Measurements from ENCODE around the gene GNG8. TPM values are rescaled to one million over a fixed set of nuclear protein-coding genes. Genes with fewer than 3 reads are reported as not detected.

Gene GNG8
- polyA plus RNA-seq, 1 donor from 2014 or later = not detected

DNA sequence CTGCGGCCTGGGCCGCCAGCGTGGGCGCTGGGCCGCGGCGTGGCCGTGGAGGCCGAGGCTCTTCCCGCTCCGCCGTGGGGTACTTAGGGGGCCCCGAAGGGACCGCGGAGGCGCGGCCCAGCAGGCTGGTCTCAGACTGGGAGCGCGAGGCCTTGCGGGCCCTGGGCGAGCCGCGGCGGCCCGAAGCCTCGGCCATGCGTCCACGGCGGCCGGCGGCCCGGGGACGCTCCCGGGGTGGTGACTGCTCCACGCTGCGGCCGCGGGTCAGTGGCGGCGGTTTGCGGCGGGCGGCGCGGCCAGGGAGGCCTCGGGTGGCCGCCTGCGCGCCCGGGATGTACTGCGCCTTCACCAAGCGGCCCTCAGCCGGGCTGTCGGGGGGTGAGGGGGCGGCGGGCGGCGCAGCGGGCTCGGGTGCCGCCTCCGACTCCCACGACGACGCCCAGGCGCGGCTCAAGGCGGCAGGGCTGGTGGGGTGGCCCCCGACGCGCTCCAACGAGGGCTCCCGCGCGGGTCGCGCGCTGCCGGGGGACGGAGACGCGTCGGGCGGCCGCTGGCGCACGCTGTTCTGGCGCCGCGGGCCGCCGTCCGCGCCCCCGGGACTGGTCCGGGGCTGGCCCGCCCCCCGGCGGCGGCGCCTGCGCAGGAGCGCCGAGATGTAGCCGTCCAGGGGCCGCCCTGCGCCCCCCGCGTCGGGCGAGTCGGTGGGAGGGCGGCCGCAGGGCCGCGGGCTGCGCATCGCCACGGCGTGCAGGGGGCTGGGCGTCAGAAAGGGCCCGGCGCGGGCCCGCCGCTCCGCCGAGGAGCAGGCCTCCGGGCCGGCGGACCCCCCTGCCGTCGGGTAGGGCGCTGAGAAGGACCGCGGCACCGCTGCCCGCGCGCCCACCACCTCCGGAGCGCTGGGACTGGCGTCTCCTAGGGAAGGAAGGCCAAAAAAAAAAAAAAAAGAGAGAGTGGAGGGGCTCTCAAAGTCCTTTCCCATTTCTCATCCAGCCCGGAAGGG, 13.3 kb upstream of the GNG8 start:
- Histone ChIP-seq H3K79me2 (replicated peaks; ENCODE audit: insufficient read depth, low read length) (no peaks in the 10 kb centered on the region), H3F3A (ENCODE audit: insufficient read depth, low read length, poor library complexity, severe bottlenecking) (no peaks in the 10 kb centered on the region), H2AFZ (ENCODE audit: low read depth, low read length) (no peak overlapping the region), H3K36me3 (ENCODE audit: insufficient read depth, low read length) (no peaks in the 10 kb centered on the region), H3K4me2 (ENCODE audit: low read length) (no peak overlapping the region), H3K4me3 (ENCODE audit: low read length) (no peak overlapping the region), H4K20me1 (ENCODE audit: insufficient read depth) (no peaks in the 10 kb centered on the region), H3K9ac (ENCODE audit: low read length) (no peak overlapping the region), H3K27ac (ENCODE audit: low read length) (no peak overlapping the region), H3K9me3 (ENCODE audit: low read length) (no peaks in the 10 kb centered on the region), H3K9me2 (ENCODE audit: insufficient read depth, low read length) (no peaks in the 10 kb centered on the region), H3K27me3 (ENCODE audit: insufficient read depth, low read depth, low read length) (peaks cover 14% of the 10 kb centered on the region)
- TF ChIP-seq RAD21 (conservative IDR thresholded peaks at IDR 0.05) = no peak
- TF ChIP-seq REST (IDR thresholded peaks at IDR 0.05; ENCODE audit: borderline replicate concordance) = no peak
- TF ChIP-seq POLR2AphosphoS5 (IDR thresholded peaks at IDR 0.05) = no peak
- no peak for TF ChIP-seq MXI1 (conservative IDR thresholded peaks at IDR 0.05; ENCODE audit: poor library complexity, severe bottlenecking)
- no peak for TF ChIP-seq EP300 (conservative IDR thresholded peaks at IDR 0.05; ENCODE audit: poor library complexity, severe bottlenecking)

GRCh38 chr19:46648060-46648960, 12.3 kb upstream of the GNG8 start:
- no peak overlapping the region for H3K4me3 ChIP-seq (ENCODE audit: low read length)
- peaks cover 14% of the 10 kb centered on the region for H3K27me3 ChIP-seq (ENCODE audit: insufficient read depth, low read depth, low read length)
- H3K79me2 ChIP-seq (replicated peaks; ENCODE audit: insufficient read depth, low read length) = no peaks in the 10 kb centered on the region
- no peaks in the 10 kb centered on the region for H4K20me1 ChIP-seq (ENCODE audit: insufficient read depth)
- no peaks in the 10 kb centered on the region for H3F3A ChIP-seq (ENCODE audit: insufficient read depth, low read length, poor library complexity, severe bottlenecking)
- no peaks in the 10 kb centered on the region for H3K9me2 ChIP-seq (ENCODE audit: insufficient read depth, low read length)
- no peak overlapping the region for H3K4me2 ChIP-seq (ENCODE audit: low read length)
- H3K9me3 ChIP-seq (ENCODE audit: low read length) = no peaks in the 10 kb centered on the region
- H3K9ac ChIP-seq (ENCODE audit: low read length) = no peak overlapping the region
- H3K27ac ChIP-seq (ENCODE audit: low read length) = no peak overlapping the region
- TF ChIP-seq REST (IDR thresholded peaks at IDR 0.05; ENCODE audit: borderline replicate concordance) = no peak
- TF ChIP-seq EZH2 (IDR thresholded peaks at IDR 0.05; ENCODE audit: borderline replicate concordance, insufficient read depth, low read length, poor library complexity, severe bottlenecking) = no peak
- TF ChIP-seq POLR2AphosphoS5 (IDR thresholded peaks at IDR 0.05) = peak; percentile 6
- no peaks in the 10 kb centered on the region for H3K36me3 ChIP-seq (ENCODE audit: insufficient read depth, low read length)
- no peak overlapping the region for H2AFZ ChIP-seq (ENCODE audit: low read depth, low read length)
